IMR-90 (cell line): ENCODE data around the gene GRB10.

Experiments used
- CEBPB ChIP-seq: IDR thresholded peaks from 2 replicates; pipeline ENCODE4 v1.6.1; 2012; ENCODE audit warnings: low read depth, low read length, improper control_type of control experiment
- CTCF ChIP-seq: conservative IDR thresholded peaks from 2 replicates; pipeline ENCODE4 v1.5.1; 2012; ENCODE audit warnings: mild to moderate bottlenecking, low read depth, low read length, improper control_type of control experiment
- ELK1 ChIP-seq: fragments of 150-350 bp; IDR thresholded peaks from 2 replicates; pipeline ENCODE4 v1.6.1; 2016; ENCODE audit warnings: low read depth, mild to moderate bottlenecking, low read length, moderate library complexity, borderline replicate concordance
- MXI1 ChIP-seq: IDR thresholded peaks from 2 replicates; pipeline ENCODE4 v1.6.1; 2012; ENCODE audit warnings: low read depth, mild to moderate bottlenecking, low read length, moderate library complexity, borderline replicate concordance
- RAD21 ChIP-seq: IDR thresholded peaks from 2 replicates; pipeline ENCODE4 v1.6.1; 2012; ENCODE audit warnings: low read length, improper control_type of control experiment
- RFX5 ChIP-seq: IDR thresholded peaks from 2 replicates; pipeline ENCODE4 v1.8.0; 2012; ENCODE audit warnings: low read depth, mild to moderate bottlenecking, low read length, moderate library complexity
- SMC3 ChIP-seq: fragments of 150-350 bp; IDR thresholded peaks from 2 replicates; pipeline ENCODE4 v1.6.1; 2016; ENCODE audit warnings: low read depth, mild to moderate bottlenecking, antibody characterized with exemption, low read length, moderate library complexity

GRCh38 chr7:50783303-50783702, 607 bp upstream of the GRB10 start:
- no peak for TF ChIP-seq CTCF
- no peak for TF ChIP-seq ELK1
- no peak for TF ChIP-seq RFX5
- TF ChIP-seq MXI1 = no peak
- no peak for TF ChIP-seq CEBPB
- TF ChIP-seq SMC3 = no peak
- no peak for TF ChIP-seq RAD21
